Ammon's horn (tissue), 1 donor: ENCODE results near the gene MRPS35.

Experiments used
- DNase-seq: peaks from one replicate; pipeline ENCODE4 v3.0.0-alpha.2; 2016; ENCODE audit warnings: low spot score

MRPS35 gene

GRCh38 chr12:27772328-27773049 lies 61.9 kb downstream of the MRPS35 start:
- no peak for DNase-seq

- peak; percentile 71 for DNase-seq
Observed at GRCh38 chr12:27777141-27777540, 66.5 kb downstream of the MRPS35 start.

GRCh38 chr12:27778206-27778605 lies 67.6 kb downstream of the MRPS35 start:
- DNase-seq: no peak

- peak; percentile 69 for DNase-seq
Observed at GRCh38 chr12:27779416-27779919, 68.8 kb downstream of the MRPS35 start.

- peak; percentile 77 for DNase-seq
Observed at GRCh38 chr12:27779920-27780611, 69.4 kb downstream of the MRPS35 start, which contains the start of the genes KLHL42 and MANSC4. Gene KLHL42 (plus strand): TSS chr12:27780233. CDS start chr12:27780331, 98 bp downstream. Gene MANSC4 (minus strand): TSS chr12:27780236. CDS start chr12:27771276, 8,960 bp downstream.

GRCh38 chr12:27780612-27781408 lies 70.2 kb downstream of the MRPS35 start:
- peak; percentile 41 for DNase-seq

- peak; percentile 5 for DNase-seq
Observed at GRCh38 chr12:27781680-27782079, 71.0 kb downstream of the MRPS35 start.

GRCh38 chr12:27782481-27782880 lies 71.8 kb downstream of the MRPS35 start:
- DNase-seq: no peak

GRCh38 chr12:27785882-27786570 lies 75.4 kb downstream of the MRPS35 start:
- no peak for DNase-seq

GRCh38 chr12:27787559-27787958 lies 76.9 kb downstream of the MRPS35 start:
- DNase-seq: no peak

GRCh38 chr12:27790179-27790578 lies 79.5 kb downstream of the MRPS35 start:
- DNase-seq: no peak

- DNase-seq: no peak
Observed at GRCh38 chr12:27794818-27795584, 84.4 kb downstream of the MRPS35 start.

- peak; percentile 7 for DNase-seq
Observed at GRCh38 chr12:27796128-27796527, 85.5 kb downstream of the MRPS35 start.

GRCh38 chr12:27797301-27798025 lies 86.8 kb downstream of the MRPS35 start:
- DNase-seq: no peak

GRCh38 chr12:27800819-27801218 lies 90.2 kb downstream of the MRPS35 start:
- DNase-seq: no peak

- DNase-seq: no peak
Observed at GRCh38 chr12:27801630-27802029, 91.0 kb downstream of the MRPS35 start.

GRCh38 chr12:27802511-27802910 lies 91.9 kb downstream of the MRPS35 start:
- no peak for DNase-seq

GRCh38 chr12:27802936-27803335 lies 92.3 kb downstream of the MRPS35 start:
- DNase-seq: no peak

GRCh38 chr12:27805238-27805637 lies 94.6 kb downstream of the MRPS35 start:
- DNase-seq: no peak
